GDM1 (cell line): Measurements from ENCODE around the gene USP37.
A peak's percentile ranks its signal among the peaks of the same experiment; 100 is the strongest.

ENCODE experiments used
- DNase-seq: peaks from one replicate; lab custom pipeline; 2025; lab: John Stamatoyannopoulos, UW

USP37 gene

GRCh38 chr2:218477247-218477646 is 90.9 kb downstream of the USP37 start:
- DNase-seq, result no peak

- no peak for DNase-seq
Measured at GRCh38 chr2:218476676-218477075, 91.5 kb downstream of the USP37 start.

GRCh38 chr2:218474527-218474926 is 93.6 kb downstream of the USP37 start:
- DNase-seq, result no peak

GRCh38 chr2:218472988-218473387 is 95.2 kb downstream of the USP37 start:
- DNase-seq, result no peak

DNA sequence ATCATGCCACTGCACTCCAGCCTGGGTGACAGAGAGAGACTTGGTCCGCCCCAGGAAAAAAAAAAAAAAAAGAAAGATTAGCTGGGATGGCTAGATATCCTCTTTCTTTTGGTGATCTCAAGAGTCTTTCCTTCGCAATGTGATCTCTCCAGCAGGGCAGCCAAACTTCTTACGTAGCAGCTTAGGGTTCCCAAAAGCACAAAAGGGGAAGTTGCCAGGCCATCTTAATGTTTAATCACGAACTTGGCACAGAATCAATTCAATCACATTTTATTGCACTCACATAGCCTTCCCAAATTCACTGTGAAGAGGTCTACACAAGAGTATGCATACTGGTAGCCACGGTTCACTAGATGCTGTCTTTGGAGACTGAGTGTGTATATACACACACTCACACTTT is 96.2 kb downstream of the USP37 start:
- peak; percentile 1 for DNase-seq

DNA sequence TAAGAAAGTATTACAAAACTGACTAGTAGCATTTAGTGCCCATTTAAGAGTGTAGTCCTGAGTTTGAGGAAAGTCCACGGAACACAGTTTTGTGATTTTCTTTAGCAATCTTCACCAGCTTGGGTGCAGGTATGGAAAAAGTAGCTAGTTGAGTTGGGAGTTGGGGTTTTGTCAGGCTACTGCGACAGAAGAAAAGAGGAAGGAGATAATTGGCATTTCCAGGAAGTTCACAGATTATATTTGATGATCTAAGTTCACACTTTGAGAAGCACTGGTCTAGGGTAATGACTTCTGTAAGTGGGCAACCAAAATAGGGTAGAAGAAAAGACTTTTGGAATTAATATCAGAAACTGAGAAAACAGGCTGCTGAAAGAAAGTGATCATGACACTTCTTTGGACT is 97.1 kb downstream of the USP37 start:
- no peak for DNase-seq

DNA sequence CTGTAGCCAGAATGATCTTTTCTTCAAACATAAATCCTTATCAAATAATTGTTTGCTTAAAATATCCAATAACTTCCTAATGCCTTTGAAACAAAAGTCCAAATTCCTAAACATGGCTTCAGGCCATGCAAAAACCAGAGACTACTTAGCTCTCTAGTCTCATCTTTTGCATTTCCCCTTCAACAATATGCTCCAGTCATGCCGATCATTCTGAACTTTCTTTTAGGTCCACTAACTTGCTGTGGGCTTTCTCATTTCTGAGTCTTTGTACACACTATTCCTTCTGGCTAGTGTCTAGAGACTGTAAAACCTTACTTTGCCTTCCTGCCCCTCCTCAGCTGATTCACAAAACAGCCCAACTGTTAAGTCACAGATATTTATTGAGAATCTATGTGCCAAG is 97.7 kb downstream of the USP37 start:
- DNase-seq, result no peak

- DNase-seq, result no peak
Measured at GRCh38 chr2:218465987-218466633, 102.0 kb downstream of the USP37 start.

- DNase-seq, result no peak
Measured at GRCh38 chr2:218458598-218458997, 109.6 kb downstream of the USP37 start.

DNA sequence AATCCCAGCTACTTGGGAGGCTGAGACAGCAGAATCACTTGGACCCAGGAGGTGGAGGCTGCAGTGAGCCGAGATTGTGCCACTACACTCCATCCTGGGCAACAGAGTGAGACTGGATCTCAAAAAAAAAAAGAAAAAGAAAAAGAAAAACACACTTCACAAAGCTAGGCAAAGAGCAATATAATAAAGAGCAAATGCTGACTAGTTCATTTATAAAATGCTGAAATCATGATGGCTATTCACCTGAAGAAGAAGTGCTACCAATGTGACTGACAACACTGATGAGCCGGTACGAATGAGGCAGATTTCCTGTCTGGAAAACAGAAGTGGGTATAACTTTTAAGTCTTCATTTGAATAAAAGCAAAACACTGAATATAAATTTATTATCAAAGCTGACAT is 111.3 kb downstream of the USP37 start:
- DNase-seq, result no peak

DNA sequence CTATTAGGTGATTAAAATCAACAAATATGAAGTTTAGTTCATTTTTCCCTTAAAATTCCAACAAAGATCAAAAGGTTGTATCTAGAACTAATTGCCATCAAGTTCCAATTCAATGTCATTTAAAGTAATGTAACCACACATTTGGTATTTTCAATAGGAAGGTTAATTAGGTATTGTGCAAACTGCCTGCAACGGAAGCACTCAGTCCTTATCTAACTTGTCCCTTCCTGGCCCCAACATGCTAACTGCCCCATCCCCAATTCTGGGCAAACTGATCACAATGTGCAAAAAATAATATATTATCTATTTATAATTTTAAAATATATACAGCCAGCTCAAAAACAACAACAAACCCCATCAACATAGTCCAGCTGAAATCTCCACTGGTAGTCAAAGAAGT is 116.1 kb downstream of the USP37 start:
- no peak for DNase-seq

DNA sequence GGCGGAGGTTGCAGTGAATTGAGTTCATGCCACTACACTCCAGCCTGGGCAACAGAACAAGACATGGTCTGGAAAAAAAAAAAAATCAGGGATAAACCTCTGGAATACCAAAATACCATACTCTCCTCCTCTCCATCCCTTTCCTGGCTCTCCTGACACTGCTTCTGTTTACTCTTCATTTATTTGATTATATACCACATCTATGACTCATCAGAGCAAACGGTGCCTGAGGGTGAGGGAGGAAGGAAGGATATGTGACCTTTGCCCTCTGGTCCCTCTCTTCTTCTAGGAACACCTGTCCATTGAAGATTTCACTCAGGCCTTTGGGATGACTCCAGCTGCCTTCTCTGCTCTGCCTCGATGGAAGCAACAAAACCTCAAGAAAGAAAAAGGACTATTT is 119.2 kb downstream of the USP37 start:
- DNase-seq, result no peak

- DNase-seq, result no peak
Measured at GRCh38 chr2:218447072-218447471, 121.1 kb downstream of the USP37 start.

DNA sequence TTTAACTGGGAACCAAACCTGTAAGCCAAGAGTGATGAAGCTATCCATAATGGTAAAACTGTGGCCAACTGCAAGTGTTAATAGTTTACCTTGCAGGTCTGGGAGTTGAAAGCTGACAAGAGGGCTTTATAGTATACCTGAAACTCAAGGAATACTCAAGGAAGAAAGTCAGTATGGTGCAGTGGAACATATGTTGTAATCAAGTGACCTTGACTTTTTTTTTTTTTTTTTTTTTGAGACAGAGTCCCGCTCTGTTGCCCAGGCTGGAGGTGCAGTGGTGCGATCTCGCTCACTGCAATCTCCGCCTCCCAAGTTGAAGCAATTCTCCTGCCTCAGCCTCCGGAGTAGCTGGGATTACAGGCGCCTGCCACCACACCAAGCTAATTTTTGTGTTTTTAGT is 121.6 kb downstream of the USP37 start:
- DNase-seq, result no peak

DNA sequence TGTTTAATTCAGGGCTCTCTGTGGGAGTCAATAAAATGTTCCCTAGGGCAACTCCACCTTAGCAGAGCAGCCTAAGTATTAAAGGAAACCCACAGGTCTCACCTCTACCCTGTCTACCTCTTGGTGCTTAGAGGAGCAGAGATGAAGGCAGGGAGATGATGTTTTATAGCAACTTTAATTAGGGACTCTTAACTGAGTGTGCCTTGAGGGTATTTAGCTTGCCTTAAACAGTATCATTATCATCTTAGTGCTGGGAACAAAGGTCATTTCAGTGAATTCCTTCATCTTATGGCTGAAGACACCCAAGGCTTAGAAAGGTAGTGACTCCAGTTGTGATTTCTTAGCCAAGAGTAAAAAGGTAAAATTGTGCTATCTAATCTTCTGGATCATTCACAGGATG is 122.5 kb downstream of the USP37 start:
- no peak for DNase-seq

GRCh38 chr2:218444692-218445357 is 123.3 kb downstream of the USP37 start:
- DNase-seq, result no peak

DNA sequence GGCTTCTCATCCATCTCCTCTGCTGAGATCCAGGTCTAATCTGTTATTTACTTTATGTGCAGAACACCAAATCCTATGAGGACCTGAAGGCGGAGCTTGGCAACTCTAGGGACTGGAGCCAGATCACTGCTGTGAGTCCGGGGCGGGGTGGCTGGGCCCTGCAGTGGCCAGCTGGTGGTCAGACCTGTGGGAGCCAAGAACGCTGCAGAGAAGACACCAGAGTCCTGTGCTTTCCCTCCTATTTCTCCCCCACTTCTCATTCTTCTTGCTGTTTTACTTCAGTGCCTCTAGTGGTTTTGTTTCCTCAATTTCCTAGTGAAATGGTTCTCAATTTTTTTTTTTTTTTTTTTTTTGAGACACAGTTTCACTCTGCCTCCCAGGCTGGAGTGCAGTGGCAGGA is 129.6 kb downstream of the USP37 start:
- no peak for DNase-seq

DNA sequence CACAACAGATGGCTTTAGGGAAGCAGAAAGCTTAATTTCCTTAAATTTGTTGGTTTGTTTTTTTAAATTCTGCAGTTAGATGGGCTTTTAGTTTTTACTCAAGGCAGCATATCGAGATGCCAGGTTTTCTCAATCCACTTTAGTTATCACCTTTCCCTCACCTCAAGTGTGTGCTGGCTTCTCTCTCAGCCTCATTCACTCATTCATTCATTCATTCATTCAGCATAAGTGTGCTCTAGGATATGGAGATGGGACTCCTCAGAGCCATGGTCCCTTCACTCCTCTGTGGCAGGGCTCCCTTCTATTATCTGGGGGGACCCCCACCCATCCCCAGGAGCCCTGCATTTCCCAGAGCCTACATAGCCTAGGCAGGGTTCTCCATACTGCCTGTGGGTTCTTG is 130.2 kb downstream of the USP37 start:
- no peak for DNase-seq

DNA sequence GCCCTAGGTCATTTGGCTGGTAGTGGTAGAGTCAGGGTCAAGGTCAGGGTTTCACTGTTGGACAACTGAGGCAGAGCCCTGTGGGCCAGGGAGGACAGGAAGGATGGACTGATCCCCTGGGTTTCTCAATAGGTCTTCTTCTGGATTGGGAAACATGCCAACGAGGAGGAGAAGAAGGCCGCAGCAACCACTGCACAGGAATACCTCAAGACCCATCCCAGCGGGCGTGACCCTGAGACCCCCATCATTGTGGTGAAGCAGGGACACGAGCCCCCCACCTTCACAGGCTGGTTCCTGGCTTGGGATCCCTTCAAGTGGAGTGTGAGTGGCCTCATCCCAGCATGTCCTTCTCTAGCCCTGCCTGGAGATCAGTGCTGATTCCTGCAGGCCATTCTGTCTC is 131.2 kb downstream of the USP37 start:
- DNase-seq, result no peak

- DNase-seq, result no peak
Measured at GRCh38 chr2:218435003-218435982, 132.9 kb downstream of the USP37 start.

GRCh38 chr2:218434456-218434855 is 133.7 kb downstream of the USP37 start:
- no peak for DNase-seq

- no peak for DNase-seq
Measured at GRCh38 chr2:218432676-218433365, 135.3 kb downstream of the USP37 start.
